Fibroblast of gingiva (primary cell): Measurements from ENCODE around the gene LZTS2.
A peak's percentile ranks its signal among the peaks of the same experiment; 100 is the strongest.
"Not testable (repeated sequence)": the region's sequence is repeated elsewhere in the genome, so short reads cannot be mapped to it uniquely, and the experiment has no call there.

Experiments
- DNase-seq: peaks from one replicate; pipeline ENCODE4 v3.0.0-alpha.2; 2011; ENCODE audit warnings: low read depth

Gene LZTS2, protein sequence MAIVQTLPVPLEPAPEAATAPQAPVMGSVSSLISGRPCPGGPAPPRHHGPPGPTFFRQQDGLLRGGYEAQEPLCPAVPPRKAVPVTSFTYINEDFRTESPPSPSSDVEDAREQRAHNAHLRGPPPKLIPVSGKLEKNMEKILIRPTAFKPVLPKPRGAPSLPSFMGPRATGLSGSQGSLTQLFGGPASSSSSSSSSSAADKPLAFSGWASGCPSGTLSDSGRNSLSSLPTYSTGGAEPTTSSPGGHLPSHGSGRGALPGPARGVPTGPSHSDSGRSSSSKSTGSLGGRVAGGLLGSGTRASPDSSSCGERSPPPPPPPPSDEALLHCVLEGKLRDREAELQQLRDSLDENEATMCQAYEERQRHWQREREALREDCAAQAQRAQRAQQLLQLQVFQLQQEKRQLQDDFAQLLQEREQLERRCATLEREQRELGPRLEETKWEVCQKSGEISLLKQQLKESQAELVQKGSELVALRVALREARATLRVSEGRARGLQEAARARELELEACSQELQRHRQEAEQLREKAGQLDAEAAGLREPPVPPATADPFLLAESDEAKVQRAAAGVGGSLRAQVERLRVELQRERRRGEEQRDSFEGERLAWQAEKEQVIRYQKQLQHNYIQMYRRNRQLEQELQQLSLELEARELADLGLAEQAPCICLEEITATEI

DNA sequence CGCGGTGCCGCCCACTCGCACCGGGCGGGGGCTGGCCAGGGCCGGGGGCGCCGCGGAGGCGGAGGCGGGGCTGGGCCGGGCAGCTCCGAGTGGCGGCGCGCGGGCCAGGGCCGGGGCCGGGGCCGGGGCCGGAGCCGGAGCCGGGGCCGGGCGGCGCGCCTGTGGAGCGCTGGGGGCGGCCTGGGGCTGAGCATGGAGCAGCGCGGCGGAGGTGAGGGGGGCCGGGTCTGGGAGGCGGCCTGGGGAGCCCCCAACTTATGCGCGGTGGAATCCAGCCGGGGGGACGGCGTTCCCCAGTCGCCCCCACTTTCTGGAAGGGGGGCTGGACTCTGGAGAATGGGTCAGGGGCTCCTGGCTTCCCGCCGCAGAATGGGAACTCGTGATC, at the start of gene LZTS2:
Gene LZTS2 (plus strand): TSS at position 67 of the 385 bp plus-strand sequence. CDS start 2,731 bp downstream, outside the sequence.
- DNase-seq: no peak

DNA sequence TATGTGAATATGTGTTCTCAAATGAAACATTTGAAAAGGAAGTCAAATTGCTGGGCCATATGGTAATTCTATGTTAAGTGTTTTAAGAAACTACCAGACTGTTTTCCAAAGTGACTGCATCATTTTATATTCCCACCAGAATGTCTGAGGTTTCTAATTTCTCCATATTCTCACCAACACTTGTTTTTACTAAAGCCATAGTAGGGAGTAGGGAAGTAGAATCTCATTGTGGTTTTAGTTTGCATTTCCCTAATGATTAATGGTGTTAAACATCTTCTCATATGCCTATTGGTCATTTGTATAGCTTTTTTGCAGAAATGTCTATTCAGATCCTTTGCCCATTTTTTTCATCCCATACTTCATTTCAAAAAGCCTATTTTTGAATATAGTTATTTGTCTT, 39.4 kb upstream of the LZTS2 start:
- no peak for DNase-seq

DNA sequence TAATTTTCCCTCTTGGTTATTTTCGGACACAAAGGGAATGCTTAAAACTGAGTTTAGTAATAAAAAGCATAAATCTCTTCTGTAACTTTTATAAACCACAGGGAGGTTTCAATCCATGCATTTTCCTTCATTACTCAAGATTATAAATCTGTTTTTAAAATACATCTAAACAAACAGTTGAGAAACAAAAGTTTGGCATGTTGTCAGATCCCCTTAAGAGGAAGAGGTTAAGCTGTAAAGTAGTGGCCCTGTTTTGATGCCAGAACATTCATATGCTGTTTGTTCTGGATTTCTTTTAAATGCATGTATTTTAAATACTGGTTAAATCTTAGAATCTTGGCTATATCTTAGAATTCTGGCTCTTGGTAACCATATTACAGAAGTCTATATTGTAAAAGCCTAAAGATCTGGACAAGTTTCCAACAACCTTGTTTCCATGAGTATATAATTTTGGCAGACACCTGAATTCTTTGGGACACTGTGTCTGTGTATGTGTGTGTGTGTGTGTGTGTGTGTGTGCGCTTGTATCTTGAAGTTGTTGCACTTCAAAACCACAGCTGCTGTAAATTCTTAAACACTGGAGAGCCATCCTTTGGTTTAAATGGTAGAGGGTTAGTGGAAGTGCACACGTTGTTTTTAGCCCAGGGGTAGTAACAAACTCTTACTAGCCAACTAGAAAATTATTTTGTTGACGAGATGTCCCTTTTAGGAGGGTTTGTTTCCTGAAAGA, 37.1 kb upstream of the LZTS2 start:
- peak; percentile 36 for DNase-seq

DNA sequence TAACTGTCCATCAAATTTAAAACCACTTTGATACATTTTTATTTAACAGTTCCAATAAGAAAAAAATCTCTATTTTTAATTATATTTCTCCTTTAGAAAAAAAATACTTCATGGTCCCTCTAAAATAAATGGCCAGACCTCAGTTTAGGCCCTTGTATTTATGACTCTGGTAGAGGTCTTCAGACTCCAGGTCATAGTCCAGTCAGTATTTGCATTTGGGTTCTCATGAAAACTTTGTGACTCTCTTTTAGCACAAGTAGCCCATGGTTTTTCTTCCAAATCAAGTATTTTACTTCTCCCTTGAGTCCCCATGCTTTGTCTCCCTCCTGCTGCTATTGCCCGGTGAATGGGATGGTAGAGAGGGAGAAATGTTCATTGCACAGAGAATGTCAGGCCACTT, 35.8 kb upstream of the LZTS2 start:
- DNase-seq: no peak

DNA sequence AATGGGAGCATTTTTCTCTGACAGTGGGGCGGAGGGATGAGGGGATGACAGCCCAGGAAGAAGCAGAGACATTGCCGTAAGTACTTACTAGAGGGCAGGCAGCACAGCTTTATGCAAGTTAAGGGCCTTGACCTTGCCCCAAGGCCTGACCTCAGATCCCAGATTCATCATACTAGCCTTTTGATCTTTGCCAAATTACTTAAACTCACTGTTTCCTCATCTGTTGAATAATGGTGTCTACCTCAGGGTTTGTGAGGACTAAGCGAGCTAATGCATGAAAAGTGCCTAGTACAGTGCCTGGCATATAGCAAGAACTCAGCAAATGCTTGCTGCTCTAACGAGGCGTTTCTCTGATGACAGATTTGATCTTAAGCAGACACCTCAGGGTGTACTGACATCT, 33.8 kb upstream of the LZTS2 start:
- no peak for DNase-seq

DNA sequence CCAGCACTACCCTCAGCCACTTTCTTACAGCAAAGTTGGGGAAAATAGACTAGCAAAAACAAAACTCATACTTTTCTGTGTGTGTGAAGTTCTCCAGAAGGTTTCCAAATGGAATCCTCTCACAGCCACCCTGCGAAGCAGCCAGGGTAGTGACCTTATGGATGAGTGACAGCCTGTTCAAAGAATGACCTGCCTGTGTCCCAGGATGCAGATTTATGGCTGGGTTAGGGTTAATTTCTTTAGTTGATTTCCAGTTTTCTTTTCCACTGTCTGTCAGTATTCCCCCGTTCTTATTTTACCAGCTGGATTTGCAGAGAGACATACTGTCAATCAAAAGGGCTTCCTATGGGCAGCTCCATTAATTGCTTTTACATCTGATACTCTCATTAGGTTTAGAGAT, 32.7 kb upstream of the LZTS2 start:
- DNase-seq: no peak

DNA sequence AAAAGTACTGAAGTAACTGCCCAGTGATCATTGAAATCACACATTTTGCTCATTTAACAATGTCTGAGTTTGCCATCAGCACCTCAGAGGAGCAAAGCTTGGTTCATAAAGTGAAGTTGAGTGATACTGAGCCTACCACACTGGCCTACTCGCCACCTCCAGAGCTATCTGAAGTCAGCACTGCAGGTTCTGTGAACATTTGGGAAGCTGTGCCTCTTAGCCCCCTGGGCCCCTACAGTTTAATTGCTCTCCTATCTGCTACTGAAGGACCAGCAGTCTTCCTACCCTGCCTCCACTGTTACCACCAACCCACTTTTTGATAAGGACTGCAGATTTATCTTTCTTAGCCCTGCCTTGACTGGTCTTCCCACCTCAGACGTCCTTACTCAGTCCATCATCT, 32.3 kb upstream of the LZTS2 start:
- no peak for DNase-seq

DNA sequence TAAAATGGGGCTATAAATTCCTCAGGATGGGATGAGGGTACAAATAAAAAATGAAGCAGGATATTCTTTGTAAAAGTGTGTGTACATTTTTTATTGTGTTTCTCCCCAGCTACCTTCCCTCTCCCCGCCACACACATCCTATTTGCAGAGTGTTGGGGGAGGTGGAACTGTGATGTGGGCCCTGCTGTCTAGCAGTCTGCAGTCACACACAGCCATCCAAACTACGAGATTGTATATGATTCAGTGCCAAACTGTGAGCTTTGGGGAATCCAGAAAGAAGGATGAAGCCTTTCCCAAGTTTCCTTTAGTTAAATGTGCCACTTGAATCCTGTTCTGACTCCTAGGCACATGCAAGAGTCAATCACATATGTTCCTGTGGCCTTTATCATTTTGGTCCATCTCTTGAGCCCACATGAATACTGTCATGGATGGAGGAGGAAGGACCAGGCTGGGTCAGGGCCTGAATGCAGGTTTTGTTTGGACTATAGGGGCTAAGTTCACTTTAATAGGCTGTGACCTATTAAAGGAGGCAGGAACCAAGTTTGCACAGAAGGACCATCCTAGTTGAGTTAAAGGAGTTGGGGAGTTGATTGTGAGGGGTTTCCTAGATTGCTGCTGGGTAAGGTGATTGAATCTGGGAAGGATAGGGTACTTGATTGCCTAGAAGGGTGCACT, 31.4 kb upstream of the LZTS2 start:
- no peak for DNase-seq

DNA sequence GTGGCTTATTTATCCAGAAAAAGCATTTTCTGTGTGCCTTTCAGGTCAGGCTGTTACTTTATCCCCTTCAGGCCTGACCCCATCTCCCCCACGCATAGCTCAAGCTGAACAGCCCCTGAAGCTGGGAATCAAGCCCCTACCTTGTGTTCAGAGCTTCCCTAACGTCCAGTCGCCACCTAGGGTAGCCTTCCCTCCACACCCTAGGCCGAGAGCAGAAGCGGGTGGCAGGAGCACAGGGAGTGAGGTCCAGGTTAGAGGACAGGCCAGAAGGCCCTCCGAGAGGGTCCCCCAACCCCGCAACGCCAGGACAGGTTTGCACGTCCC, 30.8 kb upstream of the LZTS2 start:
- DNase-seq: no peak

DNA sequence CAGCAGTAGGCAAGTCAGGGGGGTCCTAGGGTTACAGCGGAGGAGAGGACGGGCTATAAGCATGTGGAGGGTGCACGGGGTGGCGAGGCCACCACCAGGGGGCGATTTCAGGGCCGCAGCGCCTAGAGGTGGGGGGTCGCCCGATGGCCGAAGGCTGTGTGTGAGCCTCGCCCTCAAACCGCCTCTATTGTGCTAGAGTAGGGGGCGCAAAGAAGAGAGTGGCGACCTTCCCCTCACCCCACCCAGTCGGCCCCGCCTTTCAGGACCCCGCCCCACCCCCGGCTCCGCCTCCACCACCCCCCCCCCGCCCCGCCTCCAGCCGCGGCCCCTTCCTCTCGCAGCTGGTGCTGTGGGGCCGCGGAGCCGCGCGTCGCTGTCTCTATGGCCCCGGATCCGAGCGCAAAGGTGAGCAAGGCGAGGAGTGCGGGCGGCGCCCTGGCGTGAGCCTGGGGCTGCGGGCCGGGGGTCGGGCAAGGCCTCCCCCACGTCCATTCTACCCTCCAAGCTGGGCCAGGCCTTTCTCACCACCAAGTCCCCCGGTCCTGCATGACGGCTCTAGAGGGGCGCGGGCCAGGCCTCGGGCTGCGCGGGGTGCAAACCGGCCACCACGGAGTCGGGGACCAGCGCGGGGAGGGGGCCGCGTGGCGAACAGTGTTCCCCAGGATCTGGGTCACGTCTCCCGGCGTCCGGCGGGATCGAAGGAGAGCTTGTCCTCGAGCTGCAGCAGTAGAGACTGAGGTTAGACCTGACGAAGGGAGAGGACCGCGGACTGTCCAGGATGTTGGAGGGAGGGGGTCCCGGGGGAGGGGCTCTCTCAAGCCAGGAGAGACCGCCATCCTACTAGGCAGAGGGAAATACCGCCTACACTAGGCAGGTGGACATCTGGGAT, 30.2 kb upstream of the LZTS2 start, which contains the start of gene SEMA4G:
Gene SEMA4G (plus strand): TSS at position 318 of the 889 bp plus-strand sequence. CDS start 3,409 bp downstream, outside the sequence.
- no peak for DNase-seq

DNA sequence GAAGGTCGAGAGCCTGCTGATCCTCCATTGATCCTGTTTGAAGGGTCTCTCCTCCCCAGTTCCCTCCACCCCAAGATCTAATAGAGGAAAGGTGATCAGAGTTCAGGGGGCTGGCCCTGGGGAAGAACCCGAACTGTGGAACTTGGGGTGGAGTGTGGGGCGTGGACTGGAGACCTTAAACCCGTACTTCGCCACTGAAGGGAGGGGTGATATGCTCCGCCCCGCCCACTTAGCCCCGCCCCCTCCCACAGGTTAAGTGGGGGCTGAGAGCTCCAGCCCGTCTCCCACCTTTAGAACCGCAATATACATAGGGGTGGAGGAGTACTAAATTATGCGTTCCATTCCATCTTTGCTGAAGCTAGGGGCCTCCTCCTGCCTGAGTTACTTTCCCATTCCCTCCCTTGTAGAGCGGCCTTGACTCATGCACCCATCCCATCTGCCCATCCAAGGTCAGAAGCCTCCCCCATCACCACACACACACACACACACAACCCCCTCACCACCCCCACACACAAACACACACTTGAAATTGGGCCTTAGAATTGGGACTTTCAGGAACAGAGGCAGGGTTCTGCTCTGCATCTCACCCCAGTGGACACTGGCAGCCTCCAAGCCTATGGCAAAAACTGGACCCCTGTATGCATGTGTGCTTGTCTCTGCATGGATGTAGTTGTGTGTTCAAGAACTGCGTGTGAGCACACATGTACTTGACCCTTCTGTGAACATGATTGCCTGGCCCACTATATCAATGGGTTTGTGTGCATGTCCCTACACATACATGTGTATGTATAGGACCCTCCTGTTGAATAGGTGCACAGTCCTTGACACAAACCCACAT, 29.3 kb upstream of the LZTS2 start:
- DNase-seq: no peak

DNA sequence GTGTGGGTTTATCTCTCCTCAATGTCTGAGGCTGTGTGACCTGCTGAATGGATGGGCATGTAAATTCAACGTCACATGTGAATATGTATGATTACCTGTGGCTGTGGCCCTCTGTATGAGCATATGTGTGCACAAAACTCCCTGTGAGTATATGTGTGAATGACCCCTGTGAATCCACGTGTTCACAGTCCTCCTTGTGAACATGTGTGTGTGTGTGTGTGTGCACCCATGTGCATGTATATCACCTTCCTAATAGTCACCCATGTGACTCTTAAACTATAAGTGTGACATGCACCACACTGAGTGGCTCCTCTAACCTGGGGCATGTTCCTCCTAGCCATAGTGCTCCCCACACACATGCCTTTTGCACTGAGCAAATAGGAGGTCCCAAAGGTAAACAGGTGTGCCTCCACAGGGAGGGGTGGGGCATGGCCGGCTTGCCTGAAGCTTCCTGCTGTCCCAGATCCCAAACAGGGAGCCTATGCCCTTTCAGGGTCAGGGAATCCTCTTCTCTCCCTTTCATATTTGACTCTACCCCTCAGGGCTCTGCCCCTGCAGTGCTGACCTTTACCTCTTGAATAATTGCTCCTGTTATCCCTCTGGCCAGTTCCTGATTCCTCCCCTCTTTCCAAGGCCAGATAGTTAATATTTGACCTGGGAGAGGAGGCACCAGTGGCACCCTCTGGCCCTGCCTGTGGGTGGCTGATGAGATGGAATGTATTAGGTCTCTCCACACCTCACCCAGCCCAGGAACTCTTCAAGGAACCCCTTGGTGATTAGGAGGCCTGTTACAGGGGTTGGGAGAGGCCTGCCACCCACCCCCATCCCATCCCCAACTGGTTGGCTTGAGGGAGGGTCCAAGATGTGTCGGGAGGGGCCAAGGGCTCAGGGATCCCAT, 28.4 kb upstream of the LZTS2 start:
- no peak for DNase-seq

DNA sequence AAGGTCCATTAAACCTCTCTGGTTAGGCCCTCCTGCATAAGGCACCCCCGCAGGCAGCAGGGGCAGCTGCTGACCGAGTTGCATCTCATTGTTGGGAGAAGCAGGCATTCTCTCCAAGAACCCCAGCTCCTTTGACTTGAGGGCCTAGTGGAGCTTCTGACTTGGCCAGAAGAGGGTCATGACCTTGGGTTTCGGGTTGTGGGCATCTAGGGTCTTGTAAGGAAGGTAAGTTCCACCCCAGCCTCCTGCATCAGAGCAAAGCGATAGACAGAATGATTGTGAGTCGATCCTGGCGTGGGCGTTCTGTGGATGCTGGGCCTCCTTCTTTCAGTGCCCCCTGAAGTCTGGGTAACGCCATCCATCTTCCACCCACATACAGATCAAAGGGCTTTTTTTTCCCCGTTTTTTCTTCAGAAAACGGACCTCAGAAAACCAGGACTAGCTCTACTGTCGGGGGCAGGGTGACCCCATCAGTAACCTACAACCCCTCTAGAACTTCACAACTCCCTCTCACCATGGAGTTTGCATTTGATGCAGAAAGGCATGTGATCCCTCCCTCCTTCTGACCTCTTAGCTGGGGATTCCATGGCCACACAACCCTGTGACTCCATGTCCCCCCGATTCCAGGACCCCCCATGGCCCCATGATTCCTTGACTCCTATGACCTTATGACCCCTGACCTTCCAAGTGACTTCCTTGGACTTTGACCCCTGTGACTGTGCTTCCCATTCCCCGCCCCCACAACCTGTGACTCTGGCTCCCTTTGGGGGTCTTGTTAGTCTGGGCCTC, 27.3 kb upstream of the LZTS2 start:
- no peak for DNase-seq

DNA sequence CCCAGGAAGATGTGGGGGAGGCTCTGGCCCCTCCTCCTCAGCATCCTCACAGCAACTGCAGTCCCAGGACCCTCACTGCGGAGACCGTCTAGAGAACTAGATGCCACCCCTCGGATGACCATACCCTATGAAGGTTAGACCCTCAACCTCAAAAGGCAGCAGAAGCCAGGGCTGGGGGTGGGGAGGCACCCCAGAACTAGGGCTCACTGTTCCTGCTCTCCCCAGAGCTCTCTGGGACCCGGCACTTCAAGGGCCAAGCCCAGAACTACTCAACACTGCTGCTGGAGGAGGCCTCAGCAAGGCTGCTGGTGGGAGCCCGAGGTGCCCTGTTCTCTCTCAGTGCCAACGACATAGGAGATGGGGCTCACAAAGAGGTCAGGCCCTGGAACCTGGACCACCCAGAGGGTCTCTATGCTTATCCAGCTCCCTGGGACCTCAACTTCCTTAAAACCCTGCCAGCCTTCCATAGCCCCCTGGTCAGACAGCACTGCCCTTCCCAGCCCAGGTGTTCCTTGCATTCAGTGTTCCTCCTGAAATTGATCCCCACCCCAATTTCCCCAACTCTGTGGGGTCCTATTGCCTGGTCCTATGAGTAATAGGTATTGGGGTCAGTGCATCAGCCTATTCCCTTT, 26.6 kb upstream of the LZTS2 start:
- DNase-seq: no peak

DNA sequence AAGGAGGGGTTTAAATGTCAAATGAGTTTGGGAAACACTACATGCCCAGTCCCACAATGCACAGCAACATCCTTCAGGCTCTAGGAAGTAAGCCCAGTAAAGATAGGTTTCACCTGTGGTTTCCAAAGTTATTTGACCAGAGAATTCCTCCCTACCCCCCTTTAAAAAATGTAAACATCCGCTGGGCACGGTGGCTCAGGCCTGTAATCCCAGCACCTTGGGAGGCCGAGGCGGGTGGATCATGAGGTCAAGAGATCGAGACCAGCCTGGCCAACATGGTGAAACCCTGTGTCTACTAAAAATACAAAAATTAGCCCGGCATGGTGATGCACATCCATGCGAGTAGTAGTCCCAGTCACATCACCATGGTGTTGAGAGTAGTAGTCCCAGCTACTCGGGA, 24.2 kb upstream of the LZTS2 start:
- DNase-seq: not testable (repeated sequence)

DNA sequence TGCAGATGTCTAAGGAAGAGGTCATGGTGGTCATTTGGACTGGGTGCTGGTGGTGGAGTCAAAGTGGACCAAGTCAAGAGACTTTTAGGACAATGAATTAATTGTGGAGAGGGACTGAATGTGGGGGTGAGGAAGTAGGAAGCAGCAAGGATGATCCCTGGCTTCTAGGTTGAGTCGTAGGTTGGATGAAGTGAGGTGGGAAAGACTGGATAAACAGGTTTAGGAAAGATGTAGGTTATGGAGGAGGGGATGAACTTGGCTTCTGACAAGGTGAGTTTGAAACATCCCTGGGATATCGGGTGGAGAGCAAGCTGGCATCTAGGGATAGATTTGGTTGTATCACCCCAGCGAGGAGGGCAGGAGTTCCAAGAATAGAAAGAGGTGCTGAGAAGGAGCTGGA, 22.7 kb upstream of the LZTS2 start:
- DNase-seq: no peak

DNA sequence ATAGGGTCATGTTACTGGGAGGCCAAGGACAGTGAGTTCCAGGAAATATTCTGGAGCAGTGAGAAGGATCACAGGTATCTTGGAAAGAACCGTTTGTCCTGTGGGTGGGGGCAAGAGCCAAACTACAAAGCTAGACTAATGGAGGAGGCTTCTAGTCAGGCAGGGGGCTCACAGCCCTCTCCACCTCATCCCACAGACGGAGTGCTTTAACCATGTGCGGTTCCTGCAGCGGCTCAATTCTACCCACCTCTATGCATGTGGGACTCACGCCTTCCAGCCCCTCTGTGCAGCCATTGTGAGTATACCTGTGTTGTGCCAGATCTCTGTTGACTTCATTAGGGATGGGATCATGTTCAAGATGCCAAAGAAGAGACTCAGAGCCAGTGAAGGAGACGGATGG, 22.2 kb upstream of the LZTS2 start:
- no peak for DNase-seq
